Hypothalamus (tissue), 51 donors: Measurements from ENCODE around the gene PDE10A.

Experiments used
- DNase-seq, 51 donors: peaks; one replicate each; lab custom pipeline; 2025; lab: John Stamatoyannopoulos, UW

The PDE10A gene

GRCh38 chr6:165426892-165427291, 236.1 kb downstream of the PDE10A start:
- DNase-seq = no peak

- no peak for DNase-seq
Observed at GRCh38 chr6:165422192-165422591, 240.8 kb downstream of the PDE10A start.

- DNase-seq = no peak
Observed at GRCh38 chr6:165417278-165417865, 245.7 kb downstream of the PDE10A start.

GRCh38 chr6:165404697-165405096, 258.3 kb downstream of the PDE10A start:
- no peak for DNase-seq

- no peak for DNase-seq
Observed at GRCh38 chr6:165404296-165404695, 258.7 kb downstream of the PDE10A start.

GRCh38 chr6:165403006-165403595, 259.9 kb downstream of the PDE10A start:
- DNase-seq = no peak

- DNase-seq = no peak
Observed at GRCh38 chr6:165401092-165401491, 261.9 kb downstream of the PDE10A start.

GRCh38 chr6:165390475-165390874, 272.6 kb downstream of the PDE10A start:
- no peak for DNase-seq

GRCh38 chr6:165389534-165389933, 273.5 kb downstream of the PDE10A start:
- no peak for DNase-seq

GRCh38 chr6:165383323-165383722, 279.7 kb downstream of the PDE10A start:
- no peak for DNase-seq

GRCh38 chr6:165376100-165376499, 286.9 kb downstream of the PDE10A start:
- DNase-seq = no peak

- no peak for DNase-seq
Observed at GRCh38 chr6:165365371-165365770, 297.7 kb downstream of the PDE10A start.

GRCh38 chr6:165345700-165346099, 317.3 kb downstream of the PDE10A start:
- no peak for DNase-seq

GRCh38 chr6:165340532-165340931, 322.5 kb downstream of the PDE10A start:
- no peak for DNase-seq

- no peak for DNase-seq
Observed at GRCh38 chr6:165325609-165326008, 337.4 kb downstream of the PDE10A start.

GRCh38 chr6:165321555-165322145, 341.4 kb downstream of the PDE10A start:
- no peak for DNase-seq

GRCh38 chr6:165321150-165321549, 341.9 kb downstream of the PDE10A start:
- no peak for DNase-seq

- no peak for DNase-seq
Observed at GRCh38 chr6:165317723-165318122, 345.3 kb downstream of the PDE10A start.

GRCh38 chr6:165308926-165309731, 353.9 kb downstream of the PDE10A start, which contains the start of gene C6orf118:
Gene C6orf118, minus strand, starts transcription at chr6:165309605. Its CDS starts 19 bp downstream, at chr6:165309586.
- DNase-seq = peak in 37 of 51 donors; percentile 6 to 74 (median 43)

GRCh38 chr6:165306955-165307354, 356.1 kb downstream of the PDE10A start:
- no peak for DNase-seq
